HG03139 (cell line): Measurements from ENCODE around the gene CHST13.
"Not testable (repeated sequence)": the region's sequence is repeated elsewhere in the genome, so short reads cannot be mapped to it uniquely, and the experiment has no call there.

Experiments used
- ATAC-seq: cut with Tn5 transposase; IDR thresholded peaks from one replicate; pipeline ENCODE4 v1.9.1; 2021; ENCODE audit not compliant: unreplicated experiment

Gene CHST13

DNA sequence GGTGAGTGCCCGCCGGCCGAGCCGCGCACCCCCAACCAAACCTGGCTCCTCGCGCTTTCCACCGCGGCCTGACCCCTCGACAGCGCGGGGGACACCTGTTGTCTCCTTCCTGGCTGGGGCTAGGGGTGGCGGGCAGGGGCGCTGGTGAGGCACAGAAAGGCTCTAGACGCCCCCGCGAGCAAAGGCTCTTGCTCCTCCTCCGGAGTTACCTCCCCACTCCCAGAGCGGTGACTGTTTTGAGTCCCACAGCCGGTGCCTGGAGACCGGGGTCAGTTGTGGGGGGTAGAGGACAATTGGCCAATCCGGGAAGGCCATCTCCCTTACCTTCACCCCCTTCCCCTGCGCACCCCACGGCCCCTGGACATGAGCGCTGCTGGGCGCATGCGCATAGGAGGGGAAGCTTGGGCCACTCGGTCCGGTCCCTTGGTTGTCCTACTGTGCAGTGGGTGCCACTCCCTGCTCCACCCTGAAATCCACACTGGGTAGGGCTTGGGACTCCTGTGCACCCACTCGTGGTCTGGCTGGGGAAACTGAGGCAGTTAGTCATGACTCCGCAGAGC lies 554 bp downstream of the CHST13 start:
- ATAC-seq: no peak

GRCh38 chr3:126525091-126525852 lies 1.3 kb downstream of the CHST13 start:
- no peak for ATAC-seq

- ATAC-seq: no peak
These were observed 2.1 kb downstream of the CHST13 start for GRCh38 chr3:126525853-126526667.

GRCh38 chr3:126526668-126527005 lies 2.7 kb downstream of the CHST13 start:
- no peak for ATAC-seq

DNA sequence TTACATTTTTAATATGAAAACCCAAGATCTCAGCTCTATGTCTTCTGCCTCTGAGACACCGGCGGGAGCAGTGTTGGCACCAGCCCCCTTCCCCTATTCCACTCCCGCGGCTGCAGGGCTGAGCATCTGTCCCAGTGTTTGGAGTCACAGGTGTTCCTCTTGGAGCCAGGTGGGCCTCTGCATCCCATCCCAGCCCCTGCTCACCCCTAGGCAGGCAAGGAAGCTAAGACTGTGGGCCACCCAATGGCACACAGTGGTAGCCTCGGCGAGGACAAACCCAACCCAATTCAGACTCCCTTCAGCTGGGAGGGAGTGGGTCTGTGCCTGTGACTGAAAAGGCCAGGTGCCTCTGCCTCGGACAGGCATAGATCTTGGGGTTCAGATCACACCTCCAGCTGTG lies 3.1 kb downstream of the CHST13 start:
- ATAC-seq: no peak

DNA sequence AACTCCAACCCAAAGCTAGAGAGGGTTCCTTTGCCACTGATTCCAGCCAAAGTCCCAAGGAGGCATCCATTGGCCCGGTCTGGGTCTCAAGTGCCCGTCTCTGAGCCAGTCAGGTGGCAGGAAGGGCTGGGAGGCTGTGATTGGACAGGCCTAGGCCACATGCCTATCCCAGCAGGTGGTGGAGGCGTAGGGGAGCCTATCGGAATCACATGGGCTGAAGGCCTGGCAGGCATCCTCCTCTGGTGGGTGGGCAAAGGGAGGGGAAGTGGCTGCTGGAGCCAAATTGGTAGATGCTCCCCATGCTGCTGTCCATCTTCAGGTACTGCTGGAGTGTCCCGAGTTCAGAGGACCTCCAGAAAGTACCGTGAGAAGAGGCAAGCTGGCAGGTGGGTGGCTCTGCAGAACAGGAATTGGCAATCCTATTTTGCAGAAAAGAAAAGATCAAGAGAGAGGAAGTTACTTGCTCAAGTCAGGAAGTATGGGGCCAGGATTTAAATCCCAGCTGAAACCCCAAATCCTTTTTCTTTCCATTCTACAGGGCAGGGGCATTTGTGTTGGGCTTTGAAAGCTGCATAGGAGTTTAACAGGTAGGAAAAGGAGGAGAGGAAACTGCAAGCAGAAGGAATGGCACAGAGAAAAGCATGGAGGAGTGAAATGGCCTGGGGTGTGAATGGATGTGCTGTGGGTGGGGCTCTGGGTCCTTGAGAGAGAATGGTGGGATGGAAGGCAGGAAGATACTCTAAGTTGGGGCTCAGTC lies 3.7 kb downstream of the CHST13 start:
- ATAC-seq: no peak

DNA sequence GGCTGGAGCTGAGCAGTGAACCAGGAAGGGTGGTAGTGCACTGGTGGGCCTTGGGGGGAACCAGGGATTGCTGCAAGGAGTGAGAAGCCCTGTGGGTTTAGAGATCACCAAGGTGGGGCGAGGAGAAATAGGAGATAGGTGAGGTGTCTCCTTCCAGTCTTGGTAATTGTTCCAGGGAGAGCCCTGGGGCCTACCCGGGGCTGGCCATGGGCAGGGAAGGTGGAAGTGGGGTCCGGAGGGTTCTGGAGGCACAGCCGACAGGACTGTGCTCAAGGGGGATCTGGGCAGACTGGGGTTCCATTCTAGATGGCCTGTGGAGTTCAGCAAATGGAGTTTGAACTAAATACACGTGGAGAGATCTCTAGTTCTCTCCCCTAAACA lies 4.5 kb downstream of the CHST13 start:
- ATAC-seq: no peak

DNA sequence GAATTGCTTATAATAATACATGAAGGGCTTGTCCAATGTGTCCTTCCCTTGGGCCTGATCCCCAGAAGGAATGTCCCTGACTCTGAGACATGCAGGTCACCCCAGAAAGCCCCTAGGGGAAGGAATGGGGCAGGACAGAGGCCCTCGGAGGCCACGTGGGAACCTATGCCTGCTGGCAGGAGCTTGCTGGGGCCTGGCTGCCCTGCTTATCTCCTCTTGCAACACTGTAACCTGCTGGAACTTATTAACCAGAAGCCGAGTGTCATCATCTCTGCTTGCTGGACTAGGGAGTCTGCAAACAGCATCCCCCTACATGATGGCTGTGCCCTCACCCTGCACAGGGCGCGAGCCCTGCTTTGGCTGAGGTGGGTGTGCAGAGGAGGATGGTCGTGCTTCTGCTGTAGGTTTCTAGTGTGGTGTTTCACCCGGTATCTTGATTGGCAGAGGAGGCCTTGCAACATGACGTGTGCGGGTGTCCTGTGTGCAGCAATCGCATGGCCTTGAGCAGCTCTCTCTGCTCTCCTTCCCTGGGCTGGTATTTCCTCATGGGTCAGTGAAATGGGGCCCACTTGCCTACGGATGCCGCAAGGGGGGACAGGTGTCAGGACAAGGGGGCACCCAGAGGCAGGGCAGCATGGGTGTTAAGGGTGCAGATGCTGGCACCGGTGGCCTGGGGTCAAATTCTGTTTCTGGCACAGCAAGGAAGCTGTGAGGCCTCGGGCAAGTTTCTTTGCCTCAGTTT lies 5.0 kb downstream of the CHST13 start:
- no peak for ATAC-seq

GRCh38 chr3:126529585-126530170 lies 5.7 kb downstream of the CHST13 start:
- no peak for ATAC-seq

DNA sequence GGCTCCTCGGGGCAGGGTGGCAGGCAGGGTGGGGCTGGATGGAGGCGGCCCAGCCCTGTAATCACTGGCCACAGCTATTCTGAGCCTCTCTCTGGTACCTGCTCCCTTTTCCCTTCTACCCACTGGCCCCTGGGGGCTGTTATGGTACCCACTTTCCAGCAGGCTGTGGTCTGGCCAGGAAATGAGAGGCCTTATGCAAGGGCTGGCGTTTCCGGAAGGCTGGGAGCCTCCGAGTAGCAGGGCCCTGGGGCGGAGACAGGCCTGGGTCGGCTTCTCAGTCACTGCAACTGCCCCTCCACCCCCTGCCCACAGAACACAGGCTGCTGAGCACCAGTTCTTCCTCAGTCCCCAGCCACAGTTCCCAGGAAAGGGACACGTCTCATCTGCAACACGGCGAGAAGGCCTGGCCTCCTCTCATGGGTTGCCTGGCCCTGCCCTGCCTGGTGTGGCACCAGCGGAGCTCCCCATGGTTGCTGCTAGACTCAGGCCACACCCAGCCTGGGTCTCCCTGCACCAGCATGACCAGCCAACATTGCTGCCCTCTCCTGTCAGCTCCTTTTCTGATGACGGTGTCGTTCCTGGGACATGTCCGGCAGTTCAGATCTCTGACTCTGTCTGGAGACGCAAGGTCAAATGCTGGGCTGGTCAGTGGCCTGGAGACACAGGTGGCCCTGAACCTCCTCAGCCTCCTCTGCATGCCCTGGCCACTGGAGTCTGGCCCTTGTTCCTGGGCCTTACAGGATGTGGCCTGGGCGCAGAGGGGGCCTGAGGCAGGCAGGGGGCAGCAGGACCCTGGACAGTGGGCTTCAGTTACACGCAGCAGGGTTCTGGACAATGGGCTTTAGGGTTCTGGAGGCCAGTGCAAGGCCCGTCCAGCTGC lies 6.5 kb downstream of the CHST13 start:
- ATAC-seq: no peak

GRCh38 chr3:126531051-126531330 lies 7.0 kb downstream of the CHST13 start:
- no peak for ATAC-seq

GRCh38 chr3:126533506-126533905 lies 9.6 kb downstream of the CHST13 start:
- ATAC-seq: no peak

GRCh38 chr3:126534716-126535115 lies 10.8 kb downstream of the CHST13 start:
- not testable (repeated sequence) for ATAC-seq

DNA sequence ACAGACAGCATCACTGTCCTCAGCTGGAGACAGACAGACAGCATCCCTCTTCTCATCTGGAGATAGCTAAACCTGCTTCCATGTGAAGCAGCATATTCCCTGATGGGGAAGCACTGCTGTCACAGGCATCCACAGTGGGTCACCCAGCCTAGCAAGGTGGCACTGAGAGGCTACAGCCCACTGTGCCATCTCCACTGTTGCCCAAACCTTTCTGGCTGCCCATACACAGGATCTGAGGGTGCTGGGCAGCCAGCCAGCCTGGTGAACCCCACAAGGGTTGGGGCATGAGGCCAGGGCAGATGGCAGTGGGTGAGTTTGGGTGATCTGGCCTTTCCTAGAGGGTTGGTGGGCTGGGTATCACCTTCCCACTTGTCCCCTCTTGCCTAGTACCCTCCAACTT lies 11.7 kb downstream of the CHST13 start:
- ATAC-seq: no peak

DNA sequence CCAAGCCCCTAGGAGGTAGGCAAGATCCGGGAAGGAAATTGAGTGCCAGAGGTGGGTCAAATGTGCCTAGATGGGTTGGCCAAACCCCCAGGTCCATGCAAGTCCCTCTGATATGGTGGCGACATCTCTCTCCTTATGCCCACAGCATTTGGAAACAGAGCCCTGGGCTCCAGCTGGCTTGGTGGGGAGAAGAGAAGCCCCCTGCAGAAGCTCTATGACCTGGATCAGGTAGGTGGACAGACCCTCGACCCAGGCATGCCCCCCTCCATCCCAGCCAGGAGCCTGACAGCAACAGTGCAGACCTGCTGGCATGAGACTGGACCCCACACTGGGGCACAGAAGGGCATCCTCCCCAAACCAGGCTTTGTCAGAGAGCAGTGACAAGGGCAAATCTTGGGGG lies 12.2 kb downstream of the CHST13 start:
- no peak for ATAC-seq

- no peak for ATAC-seq
These were observed 13.3 kb downstream of the CHST13 start for GRCh38 chr3:126537116-126537729.

- ATAC-seq: no peak
These were observed 13.9 kb downstream of the CHST13 start for GRCh38 chr3:126537730-126538281.

DNA sequence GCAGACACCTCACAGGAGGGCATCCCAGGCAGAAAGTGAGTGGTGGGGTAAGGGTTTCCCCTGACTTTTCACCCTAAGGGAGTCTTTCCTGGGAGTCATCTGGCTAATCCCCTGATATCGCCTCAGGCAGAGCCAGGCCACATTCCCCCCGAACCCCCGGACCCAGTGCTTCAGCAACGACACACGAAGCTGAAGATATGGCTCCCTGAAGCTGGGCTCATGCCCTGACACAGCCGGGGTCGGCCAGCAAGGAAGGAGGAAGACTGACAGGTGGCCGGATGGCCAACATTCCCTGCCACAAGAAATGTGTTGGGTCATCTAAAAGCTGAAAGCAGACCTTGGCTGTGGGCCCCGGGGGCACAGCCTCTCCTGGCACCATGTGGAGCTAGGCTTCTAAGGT lies 14.4 kb downstream of the CHST13 start:
- no peak for ATAC-seq

DNA sequence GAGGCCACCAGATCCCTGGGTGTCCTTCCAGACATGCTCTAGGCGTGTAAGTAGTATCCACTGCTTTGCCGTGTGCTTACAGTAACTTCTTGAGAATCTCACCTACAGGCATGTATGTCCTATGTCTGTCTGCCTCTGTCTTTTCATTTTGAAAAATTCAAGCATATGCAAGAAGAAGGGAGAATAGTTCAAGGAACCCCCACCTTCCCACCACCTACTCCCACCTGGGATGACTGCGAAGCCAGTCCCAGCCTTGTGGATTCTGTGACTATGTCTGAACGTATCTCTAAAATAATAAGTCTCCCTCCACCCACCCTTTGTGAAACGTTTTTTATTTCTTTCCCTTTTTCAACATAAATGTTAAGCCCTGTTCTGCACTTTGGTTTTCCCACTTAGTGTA lies 15.0 kb downstream of the CHST13 start:
- no peak for ATAC-seq
